ENCODE results near the gene MAN1A1. TPM values are rescaled to one million over a fixed set of nuclear protein-coding genes. Genes with fewer than 3 reads are reported as not detected.

The MAN1A1 gene
- total RNA-seq, 2 donors from 2014 or later: 41.7 to 43.7 TPM

GRCh38 chr6:119331663-119332286, 17.8 kb downstream of the MAN1A1 start:
- Histone ChIP-seq H3K27ac (ENCODE audit: low read depth, low read length) (no peak overlapping the region), H3K4me1 (ENCODE audit: control insufficient read depth, insufficient read depth, low read length) (peaks cover 19% of the 10 kb centered on the region), H3K9me3 (ENCODE audit: control insufficient read depth, low read length) (no peaks in the 10 kb centered on the region), H3K27me3 (ENCODE audit: control insufficient read depth, insufficient read depth, low read length, poor library complexity, severe bottlenecking) (no peaks in the 10 kb centered on the region), H3K4me3 (ENCODE audit: low read length) (no peak overlapping the region), H3K36me3 (ENCODE audit: control insufficient read depth, insufficient read depth, low read length) (peaks cover 16% of the 10 kb centered on the region), H3K9ac (ENCODE audit: extremely low read depth, low read length, poor library complexity, severe bottlenecking) (no peak overlapping the region)
- no peaks in the 10 kb centered on the region for H3K9me3 Mint-ChIP-seq
- H3K27ac Mint-ChIP-seq: no peak overlapping the region
- no peaks in the 10 kb centered on the region for H3K27me3 Mint-ChIP-seq (ENCODE audit: insufficient read depth)
- H3K4me1 Mint-ChIP-seq: peaks cover 51% of the 10 kb centered on the region
- 74% methylated on average over 2 of the region's 2 CpGs; no CpG with 5 or more reads in 1 of the 2 experiments for WGBS, 2 experiments (ENCODE audit: insufficient coverage in 1 of 2, insufficient read length in 1 of 2)
- no peak for TF ChIP-seq CTCF (conservative IDR thresholded peaks at IDR 0.05)
- peaks cover 31% of the 10 kb centered on the region for H3K36me3 Mint-ChIP-seq (ENCODE audit: low read depth)
- no peak overlapping the region for H3K4me3 Mint-ChIP-seq
- no peak for DNase-seq

GRCh38 chr6:119330520-119331113, 18.9 kb downstream of the MAN1A1 start:
- peaks cover 32% of the 10 kb centered on the region for H3K36me3 Mint-ChIP-seq (ENCODE audit: low read depth)
- H3K4me3 ChIP-seq (ENCODE audit: low read length): no peak overlapping the region
- H3K27me3 Mint-ChIP-seq (ENCODE audit: insufficient read depth): no peaks in the 10 kb centered on the region

GRCh38 chr6:119329794-119330180, 19.8 kb downstream of the MAN1A1 start:
- peaks cover 67% of the 10 kb centered on the region for H3K4me1 Mint-ChIP-seq
- Histone ChIP-seq H3K36me3 (ENCODE audit: control insufficient read depth, insufficient read depth, low read length) (peaks cover 16% of the 10 kb centered on the region), H3K27me3 (ENCODE audit: control insufficient read depth, insufficient read depth, low read length, poor library complexity, severe bottlenecking) (no peaks in the 10 kb centered on the region), H3K4me3 (ENCODE audit: low read length) (no peak overlapping the region), H3K9me3 (ENCODE audit: control insufficient read depth, low read length) (no peaks in the 10 kb centered on the region), H3K4me1 (ENCODE audit: control insufficient read depth, insufficient read depth, low read length) (peaks cover 26% of the 10 kb centered on the region), H3K27ac (ENCODE audit: low read depth, low read length) (no peak overlapping the region), H3K9ac (ENCODE audit: extremely low read depth, low read length, poor library complexity, severe bottlenecking) (no peak overlapping the region)
- no peaks in the 10 kb centered on the region for H3K9me3 Mint-ChIP-seq
- H3K27ac Mint-ChIP-seq: no peak overlapping the region
- TF ChIP-seq CTCF (conservative IDR thresholded peaks at IDR 0.05): no peak
- no peaks in the 10 kb centered on the region for H3K27me3 Mint-ChIP-seq (ENCODE audit: insufficient read depth)
- H3K4me3 Mint-ChIP-seq: no peak overlapping the region
- H3K36me3 Mint-ChIP-seq (ENCODE audit: low read depth): peaks cover 34% of the 10 kb centered on the region
- no peak for DNase-seq

More at GRCh38 chr6:119330520-119331113, 18.9 kb downstream of the MAN1A1 start:
- no peaks in the 10 kb centered on the region for H3K9me3 Mint-ChIP-seq
- Histone ChIP-seq H3K9me3 (ENCODE audit: control insufficient read depth, low read length) (no peaks in the 10 kb centered on the region), H3K36me3 (ENCODE audit: control insufficient read depth, insufficient read depth, low read length) (peaks cover 13% of the 10 kb centered on the region), H3K9ac (ENCODE audit: extremely low read depth, low read length, poor library complexity, severe bottlenecking) (no peak overlapping the region), H3K27me3 (ENCODE audit: control insufficient read depth, insufficient read depth, low read length, poor library complexity, severe bottlenecking) (no peaks in the 10 kb centered on the region), H3K27ac (ENCODE audit: low read depth, low read length) (no peak overlapping the region), H3K4me1 (ENCODE audit: control insufficient read depth, insufficient read depth, low read length) (peaks cover 26% of the 10 kb centered on the region)
- no peak for TF ChIP-seq CTCF (conservative IDR thresholded peaks at IDR 0.05)
- WGBS, 2 experiments (ENCODE audit: insufficient coverage in 1 of 2, insufficient read length in 1 of 2): 91 to 93% methylated on average over 2 to 4 of the region's 4 CpGs
- H3K27ac Mint-ChIP-seq: no peak overlapping the region
- H3K4me3 Mint-ChIP-seq: no peak overlapping the region
- peaks cover 63% of the 10 kb centered on the region for H3K4me1 Mint-ChIP-seq
- no peak for DNase-seq
